NCI-H2029 treated with DMSO at 0.1 percent for 48 hours (cell line): ENCODE measurements around the gene KRT8.

Experiments used
- DNase-seq: peaks from one replicate; lab custom pipeline; 2025; lab: John Stamatoyannopoulos, UW

The KRT8 gene

DNA sequence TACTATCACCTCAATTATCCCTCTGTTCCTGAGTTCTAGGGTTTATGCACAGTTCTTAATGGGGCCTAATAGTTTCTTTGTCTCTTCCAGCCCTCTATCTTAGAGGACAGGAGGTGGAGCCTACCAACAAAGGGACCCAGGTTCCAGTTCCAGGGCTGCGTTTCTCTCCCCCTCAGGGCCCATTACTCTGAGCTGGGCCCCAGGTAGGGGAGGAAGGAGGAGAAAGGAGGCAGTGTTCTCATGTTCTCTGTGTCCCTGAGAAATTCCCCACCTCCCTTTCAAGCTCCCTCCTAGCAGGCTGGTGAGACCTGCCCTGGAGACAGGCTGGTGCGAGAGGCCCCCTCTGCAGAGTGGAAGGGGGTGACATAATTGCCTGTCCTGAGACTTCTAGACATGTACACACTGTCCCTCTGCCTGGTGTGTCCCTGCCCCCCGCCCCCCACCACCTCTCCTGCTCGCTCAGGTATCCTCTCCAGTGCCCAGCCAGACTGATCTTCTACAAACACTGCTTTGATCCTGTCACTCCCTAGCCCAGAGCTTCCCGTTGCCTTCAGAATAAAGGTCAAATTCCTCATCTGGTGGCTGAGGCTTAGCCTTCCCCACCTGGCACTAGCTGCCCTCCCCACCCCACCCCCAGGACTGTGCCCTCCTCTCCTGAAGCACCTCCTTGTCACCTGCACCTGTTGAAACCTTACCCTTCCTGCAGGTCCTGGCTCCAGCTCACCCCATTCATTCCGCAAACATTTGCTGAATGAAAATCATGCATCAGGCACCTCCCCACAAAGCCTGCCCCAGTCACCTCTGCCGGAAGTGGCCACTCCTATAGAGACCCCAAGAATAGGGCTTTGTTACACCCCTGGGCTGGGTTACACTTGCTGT lies 21.1 kb upstream of the KRT8 start:
- peak; percentile 97 for DNase-seq

DNA sequence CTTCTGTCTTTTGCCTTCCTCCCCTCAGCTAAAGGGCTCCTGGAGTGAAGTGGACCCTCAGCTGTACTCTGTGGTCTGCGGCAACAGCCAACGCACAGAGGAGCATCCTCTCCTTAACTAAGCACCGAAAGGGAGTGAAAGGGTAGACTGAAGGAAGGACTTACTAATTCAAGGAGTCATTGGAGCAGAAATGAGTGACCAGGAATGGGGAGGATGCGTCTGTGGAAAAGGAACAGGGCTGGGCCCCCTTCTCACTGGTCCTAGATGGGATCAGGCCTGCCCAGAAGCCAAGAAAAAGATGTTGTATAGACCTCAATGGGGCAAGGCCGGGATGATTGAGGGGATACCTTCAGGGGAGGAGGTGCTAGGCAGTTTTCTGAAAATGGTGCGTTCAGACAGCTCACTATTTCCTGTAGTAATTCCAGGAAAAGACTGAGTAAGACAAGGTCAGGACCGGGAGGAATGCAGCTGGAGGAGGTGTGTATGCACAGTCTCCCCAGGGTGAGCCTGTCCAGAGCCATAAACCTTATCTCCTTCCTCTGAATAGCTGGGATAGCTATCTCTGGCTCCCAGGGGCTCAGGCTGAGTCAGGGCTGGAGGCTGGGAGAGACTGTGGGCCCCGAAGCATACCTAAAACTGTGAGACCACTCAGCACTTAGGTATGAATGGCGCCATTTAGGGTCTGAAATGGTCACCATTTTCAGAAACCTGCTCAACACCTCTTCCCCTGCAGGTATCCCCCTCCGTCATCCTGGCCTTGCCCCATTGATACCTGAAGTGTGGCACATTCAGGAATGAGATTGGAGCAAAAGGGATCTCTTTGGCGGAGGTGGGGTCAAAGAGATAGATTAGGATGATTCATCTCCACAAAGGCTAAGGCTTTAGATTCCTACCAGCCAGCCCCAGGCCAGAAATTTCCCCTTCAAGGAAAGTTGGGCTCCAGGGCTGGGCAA lies 20.2 kb upstream of the KRT8 start:
- DNase-seq = no peak

DNA sequence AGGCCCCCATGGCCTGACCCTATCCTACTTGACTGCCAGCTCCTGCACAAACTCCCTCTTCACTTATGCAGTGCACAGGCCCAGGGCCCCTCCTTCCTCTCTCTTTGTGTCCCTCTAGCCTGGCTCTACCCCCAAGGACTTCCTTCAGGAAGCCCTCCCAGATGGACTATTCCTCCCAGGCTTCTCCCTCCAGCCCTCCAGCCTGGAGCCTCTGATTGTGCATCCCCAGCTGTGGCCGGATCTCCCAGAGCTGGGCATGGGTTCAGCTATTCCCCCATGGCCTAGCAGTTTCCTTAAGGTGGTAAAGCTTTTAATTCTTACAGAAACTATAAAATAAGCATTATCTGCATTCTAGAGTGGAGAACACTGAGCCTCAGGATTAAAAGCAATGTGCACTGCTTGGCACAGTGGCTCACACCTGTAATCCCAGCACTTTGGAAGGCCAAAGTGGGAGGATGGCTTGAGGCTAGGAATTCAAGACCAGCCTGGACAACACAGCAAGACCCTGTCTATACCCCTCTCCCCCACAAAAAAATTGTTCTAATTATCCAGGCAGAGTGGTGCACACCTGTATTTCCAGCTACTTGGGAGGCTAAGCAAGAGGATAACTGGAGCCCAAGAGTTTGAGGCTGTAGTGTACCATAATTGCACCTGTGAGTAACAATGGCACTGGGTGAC lies 16.8 kb upstream of the KRT8 start:
- DNase-seq = no peak

DNA sequence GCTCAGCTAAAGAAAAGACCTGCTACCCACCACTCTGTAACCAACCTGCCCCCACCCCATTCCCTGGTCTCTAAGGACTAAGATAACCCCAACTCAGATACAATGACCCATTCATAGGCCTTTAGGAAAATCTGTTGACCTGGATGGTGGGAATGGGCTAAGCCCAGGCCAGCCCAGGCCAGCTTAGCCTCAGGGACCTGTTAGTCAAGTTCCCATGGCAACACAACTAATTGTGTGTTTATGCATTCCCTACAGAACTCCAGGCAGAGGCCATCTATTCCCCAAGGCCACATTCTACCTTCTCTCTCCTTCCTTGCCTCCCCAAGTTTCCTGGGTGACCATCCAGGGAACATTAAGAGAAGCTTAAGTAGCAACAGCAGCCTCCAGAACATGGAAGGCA lies 16.1 kb upstream of the KRT8 start:
- no peak for DNase-seq

DNA sequence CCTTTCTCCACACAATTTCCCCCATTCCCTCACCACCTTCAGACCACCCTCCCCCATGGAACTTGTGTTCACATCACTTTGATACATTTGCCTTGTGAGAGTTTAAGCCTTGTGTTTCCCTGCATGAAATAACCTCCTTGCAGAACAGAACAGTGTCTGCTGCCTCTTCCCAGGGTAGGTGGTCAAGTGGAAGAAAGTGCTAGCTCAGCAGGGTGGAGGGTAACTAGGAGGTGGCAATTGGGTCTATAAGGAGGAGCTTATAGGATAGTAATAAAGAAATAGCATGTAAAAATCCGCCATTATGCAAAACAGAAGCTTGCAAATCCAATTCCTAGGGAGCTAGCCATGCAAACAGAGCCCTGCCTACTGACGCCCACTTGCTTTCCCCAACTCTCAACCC lies 13.9 kb upstream of the KRT8 start:
- DNase-seq = no peak

DNA sequence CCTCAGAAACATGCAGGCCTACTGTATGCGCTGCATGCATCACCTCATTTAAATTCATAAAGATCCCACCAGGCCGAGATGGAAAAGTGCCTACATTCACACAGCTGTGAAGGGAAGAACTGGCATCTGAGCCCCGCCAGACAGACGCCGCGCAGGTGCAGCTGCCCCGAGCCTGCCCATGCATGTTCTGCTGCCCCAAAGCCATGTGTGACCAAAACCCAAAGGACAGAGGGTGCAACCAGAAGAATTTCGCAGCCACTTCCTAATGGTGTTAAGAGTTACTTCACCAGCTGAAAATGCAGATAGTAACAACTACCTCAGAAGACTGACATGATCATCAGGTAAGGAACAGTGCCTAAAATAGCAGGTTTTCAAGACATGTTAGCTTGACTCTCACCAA lies 13.5 kb upstream of the KRT8 start:
- DNase-seq = no peak

DNA sequence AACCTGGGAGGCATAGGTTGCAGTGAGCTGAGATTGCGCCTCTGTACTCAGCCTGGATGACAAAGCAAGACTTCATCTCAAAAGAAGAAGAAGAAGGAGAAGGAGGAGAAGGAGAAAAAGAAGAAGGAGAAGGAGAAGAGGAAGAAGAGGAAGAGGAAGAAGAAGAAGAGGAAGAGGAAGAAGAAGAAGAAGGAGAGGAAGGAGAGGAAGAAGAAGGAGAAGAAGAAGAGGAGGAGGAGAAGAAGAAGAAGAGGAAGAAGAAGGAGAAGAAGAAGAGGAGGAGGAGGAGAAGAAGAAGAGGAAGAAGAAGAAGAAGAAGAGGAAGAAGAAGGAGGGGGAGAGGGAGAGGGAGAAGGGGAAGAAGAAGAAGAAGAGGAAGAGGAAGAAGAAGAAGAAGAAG lies 12.9 kb upstream of the KRT8 start:
- DNase-seq = no peak

DNA sequence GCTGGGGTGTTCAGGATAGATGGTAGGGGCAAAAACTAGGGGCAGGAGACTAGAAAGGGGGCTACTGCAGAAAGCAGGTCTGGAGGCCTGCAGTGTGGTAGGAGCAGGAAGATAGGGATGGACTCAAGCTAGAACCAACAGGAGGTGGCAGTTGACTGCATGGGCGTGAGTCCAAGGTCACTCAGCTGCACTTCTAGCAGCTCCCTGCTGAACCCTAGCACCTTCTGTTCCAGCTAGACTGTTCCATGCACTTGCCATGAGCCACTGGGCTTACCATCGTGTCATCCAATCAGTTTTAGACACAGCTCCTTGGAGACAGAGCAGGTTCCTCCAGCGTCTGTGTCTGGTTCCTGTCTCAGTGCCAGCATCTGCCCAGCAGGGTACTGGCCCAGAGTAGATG lies 11.3 kb upstream of the KRT8 start:
- DNase-seq = no peak

DNA sequence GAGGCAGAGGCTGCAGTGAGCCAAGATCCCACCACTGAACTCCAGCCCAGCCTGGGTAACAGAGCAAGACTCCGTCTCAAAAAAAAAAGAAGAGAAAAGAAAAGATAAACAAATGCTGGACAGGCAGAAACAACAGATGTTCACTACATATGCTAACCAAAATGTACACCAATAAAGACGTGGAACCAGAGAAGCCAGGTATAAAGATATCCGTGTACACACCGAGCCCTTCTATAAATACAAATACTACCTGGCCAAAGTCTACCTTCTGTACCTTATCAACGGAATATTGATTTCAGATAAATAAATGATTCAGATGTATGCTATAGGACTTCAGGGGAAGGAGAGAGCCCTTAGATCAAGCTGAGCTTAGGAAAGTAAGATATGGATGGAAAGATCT lies 10.8 kb upstream of the KRT8 start:
- DNase-seq = no peak

DNA sequence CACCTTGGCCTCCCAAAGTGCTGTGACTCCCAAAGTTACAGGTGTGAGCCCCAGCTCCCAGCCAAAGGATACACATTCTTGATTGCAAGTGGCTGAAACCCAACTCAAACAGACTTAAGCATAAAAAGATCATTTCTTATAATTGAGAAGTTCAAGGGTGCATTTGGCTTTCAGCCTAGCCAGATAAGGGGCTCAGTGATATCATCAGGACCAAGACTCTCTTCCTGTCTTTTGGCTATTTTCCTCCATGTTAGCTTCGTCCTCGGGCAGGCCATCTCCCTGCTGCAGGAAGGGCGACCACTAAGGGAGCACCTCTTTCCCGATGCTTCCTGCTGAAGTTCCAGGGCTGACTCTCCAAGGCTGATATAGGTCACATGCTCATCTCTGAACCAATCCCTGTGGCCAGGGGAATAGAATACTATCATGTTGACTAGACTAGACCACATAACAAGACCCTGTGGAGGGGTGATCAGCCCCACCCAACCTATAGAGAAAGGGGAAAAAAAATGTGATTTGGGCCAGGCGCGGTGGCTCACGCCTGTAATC lies 9.8 kb upstream of the KRT8 start:
- peak; percentile 49 for DNase-seq

DNA sequence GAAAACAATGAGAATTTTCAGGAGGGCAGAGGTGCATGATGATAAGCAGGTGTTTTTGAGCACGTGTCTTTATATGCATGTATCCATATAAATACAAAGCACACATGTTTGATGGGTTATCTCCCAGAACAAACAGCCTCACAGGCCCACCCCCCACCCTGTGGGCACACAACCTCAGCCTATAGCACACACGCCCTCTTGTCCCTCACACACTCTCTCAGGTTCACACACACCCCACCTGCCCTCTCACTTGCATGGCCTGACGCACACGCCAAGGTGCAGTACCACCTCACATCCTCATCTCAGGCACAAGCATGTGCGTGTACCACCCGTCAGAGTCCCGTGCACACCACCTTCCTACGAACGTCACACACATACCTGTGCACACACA lies 8.6 kb upstream of the KRT8 start:
- peak; percentile 73 for DNase-seq

DNA sequence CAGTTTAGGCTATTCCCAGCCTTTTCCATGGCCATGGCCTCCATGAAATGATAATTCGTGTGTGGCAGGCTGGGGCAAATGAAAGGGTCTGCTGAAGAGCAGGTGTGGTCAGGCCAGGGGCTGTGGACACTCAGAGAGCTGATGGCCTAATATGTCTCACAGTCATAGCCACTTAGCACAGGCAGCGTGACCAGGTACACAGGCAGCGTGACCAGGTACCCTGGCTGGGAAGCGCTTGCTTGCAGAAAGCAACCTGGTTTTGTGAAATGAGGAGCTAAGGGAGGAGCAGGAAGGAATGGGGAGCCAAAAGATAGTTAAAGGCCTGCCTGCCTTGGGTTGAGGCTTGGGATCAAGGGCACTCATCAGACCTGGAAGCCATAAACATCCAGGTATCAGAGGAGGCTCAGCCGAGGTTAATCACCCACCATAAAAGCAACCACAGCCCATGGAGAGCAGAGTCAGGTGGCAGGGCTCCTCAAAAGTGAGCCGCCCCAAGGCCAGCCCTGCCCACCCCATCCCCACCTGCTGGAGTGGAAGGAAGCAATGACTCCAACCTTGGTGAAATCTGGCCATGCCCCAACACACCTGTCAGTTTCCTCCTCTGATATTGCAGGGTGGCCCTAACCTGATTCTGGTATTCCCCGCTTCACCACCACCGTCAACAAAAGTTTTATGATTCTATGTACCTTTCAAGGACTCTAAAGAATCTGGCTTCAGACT lies 8.0 kb upstream of the KRT8 start:
- DNase-seq = peak; percentile 87

DNA sequence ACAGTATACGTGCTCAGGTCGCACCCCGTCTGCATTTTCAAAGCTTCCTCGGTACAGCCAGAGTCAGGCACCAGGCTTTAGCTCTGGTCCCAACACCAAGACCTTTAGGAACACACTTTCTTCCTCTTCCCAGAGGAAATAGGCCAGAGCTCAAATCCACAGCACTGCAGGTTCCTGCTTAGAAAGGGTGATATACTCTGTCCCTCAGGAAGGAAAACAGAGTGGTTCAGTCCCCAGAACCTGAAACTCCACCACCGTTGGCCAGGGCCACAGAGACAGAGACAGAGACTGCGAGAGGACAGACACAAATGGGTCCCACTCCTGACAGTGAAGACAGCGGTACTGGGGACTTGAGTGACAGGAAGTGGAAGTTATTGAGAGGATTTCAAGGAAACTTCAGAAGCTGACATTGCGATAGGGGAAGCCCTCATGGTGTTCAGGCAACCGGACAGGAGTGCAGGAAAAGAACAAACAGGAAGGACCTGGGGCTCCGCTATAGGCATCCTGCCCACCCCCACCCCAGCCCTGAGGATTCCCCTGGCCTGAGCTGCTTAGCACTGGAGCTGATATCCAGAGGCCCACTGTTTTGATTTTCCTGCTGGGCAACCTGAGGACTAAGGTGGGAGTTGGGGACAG lies 5.5 kb upstream of the KRT8 start:
- no peak for DNase-seq

DNA sequence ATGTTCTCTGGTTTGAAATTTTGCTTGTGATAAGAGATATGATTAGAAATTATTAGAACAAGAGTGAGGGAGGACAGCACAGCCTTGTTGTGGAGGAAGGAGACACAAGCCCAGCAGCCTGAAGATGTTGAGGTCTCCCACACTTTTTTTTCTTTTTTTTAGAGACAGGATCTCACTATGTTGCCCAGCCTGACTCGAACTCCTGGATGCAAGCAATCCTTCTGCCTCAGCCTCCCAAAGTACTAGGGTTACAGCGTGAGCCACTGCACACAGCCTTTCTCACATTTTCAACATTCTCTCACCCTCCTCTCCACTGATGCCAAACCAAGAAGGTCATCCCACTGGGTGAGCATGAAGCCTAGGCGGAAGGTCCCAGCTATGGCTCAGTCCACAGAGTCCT lies 4.9 kb upstream of the KRT8 start:
- no peak for DNase-seq

DNA sequence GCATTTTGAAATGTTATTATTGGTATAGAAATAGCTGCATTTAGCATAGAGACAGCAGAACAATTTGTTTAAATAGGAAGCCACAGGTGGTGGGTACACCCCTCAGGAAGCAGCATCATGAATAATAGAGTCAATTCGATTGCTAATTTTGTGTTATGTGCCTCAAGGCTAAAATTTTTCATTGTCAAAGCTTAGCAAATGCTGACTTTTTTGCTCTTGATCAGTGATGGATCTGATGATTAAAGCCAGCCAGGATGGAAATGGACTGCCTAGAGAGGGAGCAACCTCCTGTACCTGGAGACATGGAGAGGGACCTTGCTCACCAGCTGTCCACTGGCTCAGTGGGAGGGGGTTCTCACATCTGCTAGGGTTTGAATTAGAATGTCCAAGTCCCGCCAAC lies 4.5 kb upstream of the KRT8 start:
- DNase-seq = no peak

DNA sequence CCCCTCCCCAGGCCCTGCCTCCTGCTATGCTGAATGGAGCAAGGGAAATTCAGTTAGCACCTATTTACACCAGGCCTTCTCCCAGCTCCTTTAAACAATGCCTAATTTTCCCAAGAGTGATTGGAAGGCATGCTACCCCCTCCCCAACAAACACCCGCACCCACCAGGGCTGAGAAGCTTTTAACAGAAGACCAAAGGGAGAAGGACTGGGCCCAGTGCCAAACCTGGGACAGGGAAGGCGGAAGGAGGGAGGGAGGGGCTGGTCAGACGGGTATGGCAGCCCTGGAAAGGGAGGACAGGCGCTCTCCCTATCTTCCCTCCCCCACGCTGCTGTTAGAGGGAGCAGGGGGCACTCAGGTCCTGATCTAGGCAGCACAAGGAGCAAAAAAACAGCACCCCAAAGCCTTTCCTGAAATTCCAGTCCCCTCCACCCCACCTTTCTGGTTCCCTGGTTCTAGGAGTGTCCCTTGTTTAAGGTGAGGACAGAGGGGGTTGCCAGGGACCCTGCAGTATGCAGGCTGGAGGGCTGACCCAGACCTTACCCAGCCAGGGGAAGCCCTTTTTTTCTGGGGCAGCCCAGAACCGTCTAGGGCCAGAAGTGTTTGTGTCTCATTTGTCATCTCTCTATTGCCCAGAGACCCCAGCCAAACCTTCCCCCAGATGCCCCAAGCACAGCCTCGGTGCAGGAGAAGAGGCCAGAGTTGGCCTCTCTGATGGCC lies 2.4 kb upstream of the KRT8 start:
- DNase-seq = peak; percentile 95

DNA sequence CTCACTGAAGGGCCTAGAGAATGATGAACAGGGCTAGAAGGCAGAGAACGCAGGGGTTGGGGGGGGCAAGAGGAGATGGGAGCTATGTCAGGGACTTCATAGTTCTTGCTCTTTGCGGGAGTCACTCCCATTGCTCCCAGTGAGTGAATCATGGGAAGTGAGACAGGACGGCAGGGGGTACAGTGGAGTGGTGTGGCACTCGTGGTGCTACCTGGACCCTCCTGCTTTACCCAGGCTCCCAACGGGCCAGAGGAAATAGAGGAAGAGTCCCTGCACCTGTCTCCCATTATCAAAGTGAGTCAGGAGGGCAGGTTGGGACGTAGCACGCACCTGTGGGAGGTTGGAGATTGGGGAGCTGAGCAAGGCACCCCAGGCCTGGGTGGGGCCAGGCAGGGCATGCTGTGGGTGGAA lies 1.3 kb upstream of the KRT8 start:
- DNase-seq = no peak

DNA sequence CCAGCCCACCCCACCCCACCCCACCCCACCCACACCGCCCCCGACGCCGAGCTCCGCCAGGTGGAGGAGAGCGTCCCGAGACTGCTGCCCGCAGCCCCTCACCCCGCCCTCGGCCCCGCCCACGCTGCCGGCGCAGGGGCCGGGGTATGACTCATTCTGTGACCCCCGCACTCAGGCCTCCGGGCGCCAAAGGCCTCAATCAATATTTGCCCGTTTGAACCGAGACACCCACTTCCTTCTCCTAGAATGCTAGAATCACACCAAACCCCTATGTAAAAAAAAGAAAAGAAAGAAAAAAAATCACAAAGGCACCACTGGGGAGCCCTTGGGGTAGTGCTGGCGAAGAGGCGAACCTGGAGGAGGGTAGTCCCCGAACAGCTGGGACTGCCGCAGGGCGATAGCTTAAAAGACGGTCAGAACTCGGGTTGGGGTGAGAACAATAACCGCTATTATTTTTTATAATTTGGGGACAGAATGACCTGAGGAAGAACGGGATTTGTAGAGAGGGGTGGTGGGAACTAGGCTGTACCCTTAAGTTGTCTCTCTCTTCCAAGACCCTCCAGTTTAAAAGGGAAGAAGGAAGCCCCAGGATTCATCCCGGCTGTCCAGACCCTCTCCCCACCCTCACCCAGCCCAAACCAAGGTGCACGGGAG lies 894 bp downstream of the KRT8 start:
- peak; percentile 33 for DNase-seq

DNA sequence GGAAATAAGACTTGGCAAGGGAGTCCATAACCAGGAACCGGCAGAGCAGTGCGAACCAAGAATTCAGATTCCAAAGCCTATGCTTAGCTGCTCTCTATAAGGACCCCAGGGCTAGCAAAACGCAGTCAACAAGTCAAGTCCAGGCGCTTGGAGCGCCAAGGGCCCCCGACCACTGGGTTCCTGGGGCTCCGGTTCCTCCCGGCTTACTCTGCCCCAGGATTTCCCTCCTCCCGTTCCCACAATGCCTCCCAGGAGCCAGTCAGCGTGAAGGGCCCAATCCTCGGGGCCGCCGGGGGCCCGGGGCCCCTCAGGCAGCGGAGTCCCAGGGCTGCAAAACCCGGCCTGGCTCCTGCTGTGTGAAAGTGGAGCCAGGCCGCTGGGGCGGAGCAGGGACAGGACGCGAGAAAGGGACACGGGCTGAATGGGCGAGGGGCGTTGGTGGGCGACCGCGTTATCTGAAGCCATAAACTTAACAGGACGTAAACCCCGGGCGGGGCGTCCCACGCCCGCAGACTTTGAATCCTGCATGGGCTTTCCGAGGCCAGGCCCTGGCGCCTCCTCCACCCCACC lies 1.5 kb downstream of the KRT8 start:
- DNase-seq = peak; percentile 48
